ENCODE data around the gene AMBRA1. TPM values are rescaled to one million over a fixed set of nuclear protein-coding genes. Genes with fewer than 3 reads are reported as not detected.

The AMBRA1 gene
- total and polyA plus RNA-seq, 11 donors = 5.6 to 23.5 (median 16.2) TPM

GRCh38 chr11:46469926-46470325 is 123.9 kb downstream of the AMBRA1 start:
- 93 to 97% (median 95%) methylated on average over 4 of the region's 4 CpGs for WGBS, 4 donors
- Histone ChIP-seq H3K9me3 (no peaks in the 10 kb centered on the region), H3K27ac (no peak overlapping the region), H3K36me3 (peaks cover 0 to 23% (median 4%) of the 10 kb centered on the region in 9 donors), H3K4me3 (no peak overlapping the region), H3K27me3 (no peaks in the 10 kb centered on the region), H3K4me1 (peaks cover 0 to 31% (median 12%) of the 10 kb centered on the region in 12 donors)
- DNase-seq = no peak
- no peak for ATAC-seq
- no peak for TF ChIP-seq POLR2A (IDR thresholded peaks at IDR 0.05)
- TF ChIP-seq CTCF (IDR thresholded peaks at IDR 0.05) = no peak
- intact Hi-C loops (cut with DNase I) = no loop called here

GRCh38 chr11:46465683-46466082 is 128.1 kb downstream of the AMBRA1 start:
- Histone ChIP-seq H3K27me3 (no peaks in the 10 kb centered on the region), H3K27ac (no peak overlapping the region), H3K4me1 (peaks cover 0 to 21% (median 9%) of the 10 kb centered on the region in 12 donors), H3K36me3 (peaks cover 0 to 23% (median 4%) of the 10 kb centered on the region in 9 donors), H3K9me3 (no peaks in the 10 kb centered on the region), H3K4me3 (no peak overlapping the region)
- intact Hi-C loops (cut with DNase I) = no loop called here
- TF ChIP-seq POLR2A (IDR thresholded peaks at IDR 0.05) = no peak
- TF ChIP-seq CTCF (IDR thresholded peaks at IDR 0.05) = no peak
- ATAC-seq = no peak
- 43 to 64% (median 52%) methylated on average over 1 of the region's 1 CpG for WGBS, 4 donors
- DNase-seq = no peak

- intact Hi-C loops (cut with DNase I) = no loop called here
- Histone ChIP-seq H3K27ac (no peak overlapping the region), H3K4me1 (peaks cover 0 to 21% (median 9%) of the 10 kb centered on the region in 12 donors), H3K36me3 (peaks cover 0 to 21% (median 3%) of the 10 kb centered on the region in 9 donors), H3K27me3 (no peaks in the 10 kb centered on the region), H3K9me3 (no peaks in the 10 kb centered on the region), H3K4me3 (no peak overlapping the region)
- TF ChIP-seq CTCF (IDR thresholded peaks at IDR 0.05) (no peak), POLR2A (IDR thresholded peaks at IDR 0.05) (no peak)
- DNase-seq (no peak), ATAC-seq (peak in 1 of 4 donors; percentile 26)
- WGBS, 4 donors = 70 to 82% (median 73%) methylated on average over 5 of the region's 5 CpGs
Observed at GRCh38 chr11:46463701-46464421, 130.0 kb downstream of the AMBRA1 start.

- intact Hi-C loops (cut with DNase I) = no loop called here
- Histone ChIP-seq H3K27ac (no peak overlapping the region), H3K9me3 (no peaks in the 10 kb centered on the region), H3K4me1 (peaks cover 0 to 21% (median 9%) of the 10 kb centered on the region in 12 donors), H3K27me3 (no peaks in the 10 kb centered on the region), H3K36me3 (no peaks in the 10 kb centered on the region), H3K4me3 (no peak overlapping the region)
- no peak for ATAC-seq
- DNase-seq = no peak
- 79 to 96% (median 88%) methylated on average over 1 of the region's 1 CpG for whole genome bisulfite sequencing, 4 donors
- TF ChIP-seq CTCF (IDR thresholded peaks at IDR 0.05) = no peak
- TF ChIP-seq POLR2A (IDR thresholded peaks at IDR 0.05) = no peak
Observed at GRCh38 chr11:46461461-46461927, 132.3 kb downstream of the AMBRA1 start.
